ENCODE measurements around the gene BAD.

Gene BAD

DNA sequence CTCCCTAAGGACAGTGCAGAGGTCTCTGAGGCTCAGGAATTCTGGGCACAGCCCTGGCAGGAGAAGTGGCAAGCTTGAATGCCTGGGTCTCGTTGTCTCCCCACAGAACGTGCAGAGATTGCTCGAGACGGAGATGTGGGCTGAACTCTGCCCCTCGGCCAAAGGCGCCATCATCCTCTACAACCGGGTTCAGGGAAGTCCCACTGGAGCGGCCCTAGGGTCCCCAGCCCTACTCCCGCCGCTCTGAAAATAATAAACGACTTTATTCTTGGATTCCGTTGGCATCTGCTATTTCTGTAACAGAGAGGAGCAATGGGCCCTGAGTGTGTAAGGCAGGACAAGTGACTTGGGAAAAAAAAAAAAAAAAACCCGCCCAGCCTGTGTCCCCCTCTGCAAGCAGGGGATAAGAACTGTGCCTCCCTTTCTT lies 54.7 kb downstream of the BAD start:
- no peak for DNase-seq (ENCODE audit: extremely low read depth, low read depth)
- H3K4me3 ChIP-seq (replicated peaks; ENCODE audit: low read depth, low read length) = peak overlapping the region; percentile 59
- TF ChIP-seq, protein P1, sequence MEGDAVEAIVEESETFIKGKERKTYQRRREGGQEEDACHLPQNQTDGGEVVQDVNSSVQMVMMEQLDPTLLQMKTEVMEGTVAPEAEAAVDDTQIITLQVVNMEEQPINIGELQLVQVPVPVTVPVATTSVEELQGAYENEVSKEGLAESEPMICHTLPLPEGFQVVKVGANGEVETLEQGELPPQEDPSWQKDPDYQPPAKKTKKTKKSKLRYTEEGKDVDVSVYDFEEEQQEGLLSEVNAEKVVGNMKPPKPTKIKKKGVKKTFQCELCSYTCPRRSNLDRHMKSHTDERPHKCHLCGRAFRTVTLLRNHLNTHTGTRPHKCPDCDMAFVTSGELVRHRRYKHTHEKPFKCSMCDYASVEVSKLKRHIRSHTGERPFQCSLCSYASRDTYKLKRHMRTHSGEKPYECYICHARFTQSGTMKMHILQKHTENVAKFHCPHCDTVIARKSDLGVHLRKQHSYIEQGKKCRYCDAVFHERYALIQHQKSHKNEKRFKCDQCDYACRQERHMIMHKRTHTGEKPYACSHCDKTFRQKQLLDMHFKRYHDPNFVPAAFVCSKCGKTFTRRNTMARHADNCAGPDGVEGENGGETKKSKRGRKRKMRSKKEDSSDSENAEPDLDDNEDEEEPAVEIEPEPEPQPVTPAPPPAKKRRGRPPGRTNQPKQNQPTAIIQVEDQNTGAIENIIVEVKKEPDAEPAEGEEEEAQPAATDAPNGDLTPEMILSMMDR (IDR thresholded peaks at IDR 0.05; ENCODE audit: low read depth, low read length, missing control alignments) = no peak

DNA sequence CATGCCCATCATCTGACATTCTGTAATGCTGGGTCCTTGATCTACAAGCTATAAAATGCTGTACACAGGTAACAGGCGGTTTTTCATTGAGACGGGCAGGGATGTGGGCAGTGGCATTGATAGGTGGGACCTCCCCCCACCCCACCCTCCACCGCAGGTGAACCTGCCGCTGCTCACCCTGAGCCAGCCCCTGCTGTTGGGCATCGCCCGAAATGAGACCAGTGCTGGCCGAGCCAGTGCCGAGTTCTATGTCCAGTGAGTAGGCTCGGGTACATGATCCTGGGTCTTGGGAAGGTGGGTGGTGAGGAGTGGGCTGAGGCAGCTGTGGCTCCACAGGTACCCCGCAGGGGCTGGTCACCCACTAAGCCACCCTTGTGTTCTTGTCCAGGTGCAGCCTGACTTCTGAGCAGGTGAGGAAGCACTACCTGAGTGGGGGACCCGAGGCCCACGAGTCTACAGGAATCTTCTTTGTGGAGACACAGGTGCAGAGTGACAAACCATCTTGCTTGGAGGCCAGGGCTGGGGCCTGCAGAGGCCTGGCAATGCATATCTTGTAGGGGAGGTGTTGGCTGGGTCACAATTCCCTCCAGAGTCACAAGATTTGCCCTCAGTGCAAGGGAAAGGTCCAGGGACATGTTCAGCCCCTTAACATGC lies 55.2 kb downstream of the BAD start:
- no peak for DNase-seq (ENCODE audit: extremely low read depth, low read depth)
- TF ChIP-seq, protein P1 (IDR thresholded peaks at IDR 0.05; ENCODE audit: low read depth, low read length, missing control alignments) = no peak
- H3K4me3 ChIP-seq (replicated peaks; ENCODE audit: low read depth, low read length) = peak overlapping the region; percentile 59; the same call in 1 of the 2 replicates

DNA sequence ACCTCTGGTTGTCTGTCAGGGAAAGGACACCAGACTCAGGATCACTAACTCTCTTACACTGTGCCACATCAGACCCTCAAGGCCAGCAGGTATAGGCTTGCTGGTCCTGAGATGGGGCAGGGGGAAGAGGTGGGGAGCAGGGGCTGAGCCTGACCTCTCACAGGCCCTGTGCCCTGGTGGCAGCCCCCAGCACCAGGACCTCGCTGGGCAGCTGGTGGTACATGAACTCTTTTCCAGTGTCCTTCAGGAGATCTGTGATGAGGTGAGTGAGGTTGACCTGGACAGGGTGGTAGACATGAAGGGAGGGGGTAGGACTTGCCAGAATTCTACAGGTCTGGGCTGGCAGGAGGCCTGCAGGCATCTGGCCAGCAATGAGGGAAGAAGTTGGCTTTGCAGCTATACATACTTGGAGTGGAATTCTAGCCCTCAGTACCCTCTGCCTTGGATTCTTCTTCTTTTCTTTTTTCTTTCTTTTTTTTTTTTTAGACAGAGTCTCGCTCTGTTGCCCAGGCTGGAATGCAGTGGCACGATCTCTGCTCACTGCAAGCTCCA lies 57.0 kb downstream of the BAD start:
- TF ChIP-seq, protein P1 (IDR thresholded peaks at IDR 0.05; ENCODE audit: low read depth, low read length, missing control alignments) = no peak
- H3K4me3 ChIP-seq (replicated peaks; ENCODE audit: low read depth, low read length) = peak overlapping the region; percentile 84
- DNase-seq (ENCODE audit: extremely low read depth, low read depth) = no peak

DNA sequence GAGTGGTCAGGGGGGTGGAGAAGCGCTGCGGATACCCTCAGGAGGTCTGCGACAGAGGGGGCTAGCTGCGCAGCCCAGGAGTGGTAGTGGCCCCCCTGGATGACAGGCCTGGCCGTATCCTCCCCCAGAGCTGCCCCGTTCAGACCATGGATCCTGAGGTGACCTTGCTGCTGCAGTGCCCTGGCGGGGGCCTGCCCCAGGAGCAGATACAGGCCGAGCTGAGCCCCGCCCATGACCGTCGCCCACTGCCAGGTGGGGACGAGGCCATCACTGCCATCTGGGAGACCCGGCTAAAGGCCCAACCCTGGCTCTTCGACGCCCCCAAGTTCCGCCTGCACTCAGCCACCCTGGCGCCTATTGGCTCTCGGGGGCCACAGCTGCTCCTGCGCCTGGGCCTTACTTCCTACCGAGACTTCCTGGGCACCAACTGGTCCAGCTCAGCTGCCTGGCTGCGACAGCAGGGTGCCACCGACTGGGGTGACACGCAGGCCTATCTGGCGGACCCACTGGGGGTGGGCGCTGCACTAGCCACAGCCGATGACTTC lies 57.9 kb downstream of the BAD start:
- H3K4me3 ChIP-seq (replicated peaks; ENCODE audit: low read depth, low read length) = peak overlapping the region; percentile 84
- no peak for DNase-seq (ENCODE audit: extremely low read depth, low read depth)
- TF ChIP-seq, protein P1 (IDR thresholded peaks at IDR 0.05; ENCODE audit: low read depth, low read length, missing control alignments) = no peak

DNA sequence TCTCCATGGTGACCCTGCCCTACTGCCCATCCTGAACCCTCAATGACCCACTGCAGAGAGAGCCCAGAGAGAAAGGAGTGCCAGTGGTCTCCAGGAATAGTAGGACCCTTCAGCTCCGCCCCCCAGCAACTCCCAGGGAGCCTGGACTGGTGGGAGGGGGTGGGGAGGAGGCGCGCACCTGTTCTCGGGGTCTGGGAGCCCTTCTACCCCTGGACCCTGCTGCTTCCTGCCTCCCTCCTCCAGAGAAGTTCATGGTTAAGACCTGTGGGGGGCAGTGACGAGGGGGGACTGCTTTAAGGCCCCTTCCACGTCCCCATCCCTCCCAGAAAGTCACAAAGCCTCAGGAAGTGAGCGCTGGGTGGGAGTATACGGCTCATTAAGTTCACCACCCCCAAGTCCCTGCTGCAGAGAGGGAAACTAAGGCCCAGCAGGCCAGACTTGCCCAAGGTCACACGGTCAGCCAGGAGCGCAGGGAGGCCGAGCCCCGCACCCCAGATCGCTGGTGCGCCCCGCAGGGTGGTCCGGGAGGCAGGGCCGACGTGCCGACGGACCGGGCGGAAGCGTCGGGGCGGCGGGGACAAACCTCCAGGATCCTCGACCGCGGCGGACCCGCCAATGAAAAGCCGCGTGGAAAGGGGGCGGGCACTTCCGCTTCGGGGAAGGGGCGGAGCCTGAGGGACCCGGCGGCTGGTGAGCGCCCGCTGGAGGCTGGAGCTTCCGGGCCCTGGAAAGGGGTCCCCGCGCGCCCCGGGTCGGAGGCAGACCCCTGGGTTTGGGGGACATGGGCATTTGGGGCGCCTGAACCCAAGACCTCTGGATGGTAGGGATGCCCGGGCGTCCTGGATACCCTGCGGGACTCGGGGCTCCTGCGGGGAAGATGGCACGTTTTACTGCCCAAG lies 58.6 kb downstream of the BAD start, which contains the start of the genes NUDT22 and TRPT1:
Gene NUDT22, plus strand, starts transcription at position 667 of the 899 bp plus-strand sequence. CDS start 379 bp downstream, outside the sequence.
Gene TRPT1, minus strand, starts transcription at position 579 of the 899 bp plus-strand sequence. Its CDS starts 326 bp downstream, at position 253.
- peak within 1 kb of the TSS; percentile 84 for H3K4me3 ChIP-seq (replicated peaks; ENCODE audit: low read depth, low read length)
- DNase-seq (ENCODE audit: extremely low read depth, low read depth) = no peak
- TF ChIP-seq, protein P1 (IDR thresholded peaks at IDR 0.05; ENCODE audit: low read depth, low read length, missing control alignments) = no peak

DNA sequence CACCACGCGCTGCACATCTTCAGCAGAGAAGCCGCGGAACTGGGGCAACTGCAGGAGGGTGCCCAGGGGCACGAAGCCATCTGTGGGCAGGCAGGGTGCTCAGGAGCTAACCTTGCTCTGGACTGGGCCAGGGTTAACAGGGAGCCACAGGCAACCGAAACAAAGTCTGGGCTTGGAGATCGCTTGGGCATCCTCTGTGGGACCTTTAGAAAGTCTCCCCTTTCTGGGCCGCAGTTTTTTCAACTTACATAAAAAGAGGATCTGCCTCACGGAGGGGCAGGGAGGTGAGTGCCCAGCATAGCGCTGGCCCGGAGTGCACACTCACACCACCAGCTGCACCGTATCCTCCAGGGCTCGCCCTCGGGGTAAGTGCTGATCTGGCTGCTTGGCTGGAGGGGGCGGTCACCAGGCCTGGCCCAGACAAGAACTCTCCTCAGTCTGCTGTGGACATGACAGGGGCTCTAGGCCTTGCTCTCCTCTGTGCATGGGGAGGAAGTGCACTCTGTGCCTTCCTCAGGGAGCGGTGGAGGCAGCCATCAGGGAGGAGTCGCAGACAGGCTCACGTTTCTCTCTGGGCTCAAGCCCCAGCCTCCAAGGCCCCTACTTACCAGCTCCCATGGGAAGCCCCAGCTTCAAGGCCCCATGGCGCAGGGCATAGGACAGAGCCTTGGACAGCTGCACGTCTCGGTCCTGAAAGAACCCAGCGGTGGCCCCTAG lies 59.4 kb downstream of the BAD start:
- H3K4me3 ChIP-seq (replicated peaks; ENCODE audit: low read depth, low read length) = peak overlapping the region; percentile 84
- TF ChIP-seq, protein P1 (IDR thresholded peaks at IDR 0.05; ENCODE audit: low read depth, low read length, missing control alignments) = peak; percentile 1
- DNase-seq (ENCODE audit: extremely low read depth, low read depth) = no peak

Data from HFF-Myc (cell line).